Hindlimb muscle (tissue), 1 donor: ENCODE data around the gene KLHDC8A. TPM values are rescaled to one million over a fixed set of nuclear protein-coding genes. Genes with fewer than 3 reads are reported as not detected.
"Not testable (repeated sequence)": the region's sequence is repeated elsewhere in the genome, so short reads cannot be mapped to it uniquely, and the experiment has no call there.

ENCODE experiments used
- DNase-seq: peaks from one replicate; pipeline ENCODE4 v3.0.0-alpha.2; 2013
- polyA plus RNA-seq: library from polyadenylated mRNA; unstranded; fragments of 120-200 nt; gene quantifications from one replicate; pipeline ENCODE4 v1.2.1, GENCODE V29; 2013; ENCODE audit not compliant: insufficient read length

The KLHDC8A gene, protein sequence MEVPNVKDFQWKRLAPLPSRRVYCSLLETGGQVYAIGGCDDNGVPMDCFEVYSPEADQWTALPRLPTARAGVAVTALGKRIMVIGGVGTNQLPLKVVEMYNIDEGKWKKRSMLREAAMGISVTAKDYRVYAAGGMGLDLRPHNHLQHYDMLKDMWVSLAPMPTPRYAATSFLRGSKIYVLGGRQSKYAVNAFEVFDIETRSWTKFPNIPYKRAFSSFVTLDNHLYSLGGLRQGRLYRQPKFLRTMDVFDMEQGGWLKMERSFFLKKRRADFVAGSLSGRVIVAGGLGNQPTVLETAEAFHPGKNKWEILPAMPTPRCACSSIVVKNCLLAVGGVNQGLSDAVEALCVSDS
- 0.59 TPM for polyA plus RNA-seq

DNA sequence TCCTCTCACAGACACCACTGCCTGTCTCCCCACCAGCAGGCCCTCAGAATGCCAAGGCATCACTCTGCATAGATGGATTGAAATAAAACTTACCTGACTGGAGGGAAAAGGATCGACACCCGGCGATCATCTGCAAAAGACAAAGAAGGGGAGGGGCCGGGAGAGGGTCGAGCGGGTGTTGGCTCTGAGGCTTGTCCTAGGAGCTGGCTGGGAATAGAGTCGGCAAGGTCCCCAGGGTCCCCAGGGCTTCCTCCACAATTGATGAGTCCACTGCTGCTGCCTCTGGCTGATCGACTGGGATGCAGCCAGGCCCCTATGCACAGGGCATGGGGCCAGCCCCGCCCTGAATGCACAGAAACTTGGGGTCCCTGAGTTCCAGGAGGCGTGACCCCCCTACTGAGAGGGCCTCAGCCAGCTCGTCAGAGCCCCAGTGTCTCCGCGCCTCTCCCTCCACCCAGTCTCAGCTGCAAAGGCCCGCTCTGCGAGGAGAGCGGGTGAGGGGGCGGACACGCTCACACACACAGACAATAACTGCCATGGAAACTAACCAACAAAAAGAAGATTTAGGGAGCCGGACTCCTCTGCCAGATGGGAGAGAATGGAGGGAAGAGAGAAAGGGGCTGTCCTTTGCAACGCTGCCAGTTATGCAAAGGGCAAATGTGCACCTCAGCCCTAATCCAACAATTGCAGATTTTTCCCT, at the start of gene KLHDC8A:
Gene KLHDC8A, minus strand, starts transcription at position 483 of the 700 bp plus-strand sequence. CDS start 13,318 bp downstream, outside the sequence.
- DNase-seq: peak; percentile 74

DNA sequence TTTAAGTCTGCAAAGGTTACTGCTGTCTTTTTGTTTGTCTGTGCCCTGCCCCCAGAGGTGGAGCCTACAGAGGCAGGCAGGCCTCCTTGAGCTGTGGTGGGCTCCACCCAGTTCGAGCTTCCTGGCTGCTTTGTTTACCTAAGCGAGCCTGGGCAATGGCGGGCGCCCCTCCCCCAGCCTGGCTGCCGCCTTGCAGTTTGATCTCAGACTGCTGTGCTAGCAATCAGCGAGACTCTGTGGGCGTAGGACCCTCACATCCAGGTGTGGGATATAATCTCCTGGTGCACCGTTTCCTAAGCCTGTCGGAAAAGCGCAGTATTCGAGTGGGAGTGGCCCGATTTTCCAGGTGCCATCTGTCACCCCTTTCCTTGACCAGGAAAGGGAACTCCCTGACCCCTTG, 49.5 kb upstream of the KLHDC8A start:
- not testable (repeated sequence) for DNase-seq

DNA sequence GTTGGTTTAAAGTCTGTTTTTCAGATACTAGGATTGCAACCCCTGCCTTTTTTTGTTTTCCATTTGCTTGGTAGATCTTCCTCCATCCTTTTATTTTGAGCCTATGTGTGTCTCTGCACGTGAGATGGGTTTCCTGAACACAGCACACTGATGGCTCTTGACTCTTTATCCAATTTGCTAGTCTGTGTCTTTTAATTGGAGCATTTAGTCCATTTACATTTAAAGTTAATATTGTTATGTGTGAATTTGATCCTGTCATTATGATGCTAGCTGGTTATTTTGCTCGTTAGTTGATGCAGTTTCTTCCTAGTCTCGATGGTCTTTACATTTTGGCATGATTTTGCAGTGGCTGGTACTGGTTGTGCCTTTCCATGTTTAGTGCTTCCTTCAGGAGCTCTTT, 47.8 kb upstream of the KLHDC8A start:
- DNase-seq: not testable (repeated sequence)

DNA sequence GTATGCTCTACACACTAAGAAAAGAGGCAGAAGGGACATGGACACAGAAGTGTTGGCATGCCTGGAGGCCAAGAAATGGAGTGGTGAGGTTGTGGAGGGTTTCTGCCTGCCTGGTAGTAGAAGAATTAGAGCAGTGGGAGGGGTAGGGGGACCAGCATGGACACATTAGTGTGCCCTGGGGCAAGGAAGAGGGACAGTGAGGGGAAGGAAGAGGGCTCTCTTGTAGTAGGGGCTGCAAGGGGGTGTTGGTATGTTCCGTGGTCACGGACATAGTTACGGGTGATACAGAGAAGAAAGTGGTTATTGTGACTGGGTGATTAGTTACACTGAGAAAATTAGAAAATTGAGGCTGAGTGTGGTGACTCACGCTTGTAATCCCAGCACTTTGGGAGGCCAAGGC, 41.9 kb upstream of the KLHDC8A start:
- no peak for DNase-seq

DNA sequence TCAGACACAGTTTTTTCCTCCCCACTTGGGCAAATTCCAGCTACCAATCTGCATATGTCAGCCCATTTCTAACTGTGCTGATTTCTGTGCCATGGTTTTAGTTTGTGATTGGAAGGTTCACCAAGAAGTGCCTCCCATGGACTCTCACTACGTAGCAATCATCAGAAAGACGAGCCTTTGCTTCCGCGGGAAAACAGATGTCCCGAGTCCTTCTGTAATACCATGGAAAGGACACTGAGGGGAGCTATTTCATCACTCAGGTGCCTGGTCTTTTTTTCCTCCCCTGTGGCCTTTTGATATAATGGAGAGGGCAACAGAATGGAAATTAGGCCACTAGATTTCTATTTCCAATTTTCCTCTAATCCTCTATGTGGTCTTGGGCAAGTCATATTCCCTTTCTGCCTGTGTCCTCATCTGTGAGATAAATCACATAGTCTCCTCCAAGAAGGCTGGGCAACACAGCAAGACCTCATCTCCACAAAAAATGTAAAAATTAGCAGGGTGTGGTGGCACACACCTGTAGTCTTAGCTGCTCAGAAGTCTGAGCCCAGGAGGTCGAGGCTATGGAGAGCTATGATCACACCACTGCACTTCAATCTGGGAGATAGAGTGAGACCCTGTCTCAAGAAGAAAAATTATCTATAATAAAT, 40.4 kb upstream of the KLHDC8A start:
- no peak for DNase-seq

DNA sequence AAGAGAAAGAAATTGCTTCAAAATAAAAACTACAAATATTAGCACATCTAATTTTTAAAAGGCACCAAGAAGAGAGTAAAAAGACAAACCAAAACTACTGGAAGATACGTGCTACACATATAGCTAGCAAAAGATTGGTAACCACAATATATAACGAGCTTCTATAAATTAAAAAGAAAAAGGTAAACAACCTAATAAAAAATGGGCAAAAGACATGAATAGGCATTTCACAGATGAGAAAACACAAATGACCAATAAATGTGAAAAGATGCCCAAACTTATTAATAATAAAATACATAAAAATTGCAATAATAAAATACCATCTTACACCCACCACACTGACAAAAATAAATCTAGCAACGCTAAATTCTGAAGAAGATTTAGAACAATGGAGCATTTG, 38.9 kb upstream of the KLHDC8A start:
- DNase-seq: no peak

DNA sequence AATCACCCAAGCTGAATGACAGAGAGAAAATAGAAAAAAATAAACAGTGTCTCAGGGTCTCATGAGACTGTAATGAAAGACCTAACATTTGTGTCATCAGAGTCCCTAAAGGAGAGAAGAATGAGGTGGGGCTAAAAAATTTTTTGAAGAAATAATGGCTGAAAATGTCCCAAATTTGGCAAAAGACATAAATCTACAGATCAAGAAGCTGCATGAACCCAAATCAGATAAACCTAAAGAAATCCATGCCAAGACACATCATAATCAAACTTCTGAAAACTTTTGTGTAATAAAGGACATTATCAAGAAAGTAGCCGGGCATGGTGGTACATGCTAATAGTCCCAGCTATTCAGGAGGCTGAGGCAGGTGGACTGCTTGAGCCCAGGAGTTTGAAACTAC, 35.9 kb upstream of the KLHDC8A start:
- no peak for DNase-seq

DNA sequence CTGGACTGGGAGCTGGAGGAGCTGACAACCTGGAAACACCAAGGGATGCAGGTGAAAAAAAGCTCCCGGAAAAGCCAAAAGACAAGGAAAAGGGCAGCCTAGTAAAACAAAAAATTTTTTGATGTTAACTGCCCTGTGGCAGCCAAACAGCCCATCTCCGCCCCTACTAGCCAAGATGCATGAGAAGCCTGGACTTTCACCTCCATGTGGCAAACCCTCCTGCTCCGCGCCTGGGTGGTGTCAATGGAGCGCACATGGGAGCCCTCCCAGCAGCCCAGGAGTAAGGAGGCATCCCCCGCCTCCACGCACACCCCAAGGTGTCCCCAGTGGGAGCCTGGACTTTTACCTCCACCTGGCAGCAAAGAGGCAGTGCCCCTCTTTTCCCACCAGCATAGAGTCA, 34.7 kb upstream of the KLHDC8A start:
- no peak for DNase-seq

DNA sequence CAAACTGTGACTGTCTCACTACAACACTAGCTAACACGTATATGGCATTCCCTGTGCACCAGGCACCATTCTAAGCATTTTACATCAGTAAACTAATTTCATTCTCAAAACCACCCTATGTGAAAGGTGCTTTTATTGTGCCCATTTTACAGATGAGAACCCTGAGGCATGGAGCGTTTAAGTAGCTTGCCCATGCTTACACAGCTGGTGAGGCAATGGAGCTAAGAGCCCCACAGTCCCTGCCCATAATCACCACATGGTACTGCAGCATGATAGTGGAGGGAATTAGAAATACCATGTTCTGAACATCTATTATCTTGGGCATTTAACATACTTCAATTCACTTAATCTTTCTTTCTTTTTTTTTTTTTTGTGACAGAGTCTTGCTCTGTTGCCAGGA, 31.1 kb upstream of the KLHDC8A start:
- DNase-seq: no peak

DNA sequence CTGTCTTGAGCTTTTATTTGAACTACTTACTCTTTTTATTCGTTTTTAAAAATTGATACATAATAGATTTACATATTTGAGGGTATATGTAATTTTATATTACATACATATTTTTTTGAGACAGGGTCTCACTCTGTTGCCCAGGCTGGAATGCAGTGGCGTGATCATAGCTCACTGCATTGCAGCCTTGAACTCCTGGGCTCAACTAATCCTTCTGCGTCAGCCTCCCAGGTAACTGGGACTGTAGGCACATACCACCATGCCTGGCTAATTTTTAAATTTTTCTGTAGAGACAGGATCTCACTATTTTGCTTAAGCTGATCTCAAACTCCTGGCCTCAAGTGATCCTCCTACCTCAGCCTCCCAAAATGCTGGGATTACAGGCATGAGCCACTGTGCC, 26.3 kb upstream of the KLHDC8A start:
- DNase-seq: not testable (repeated sequence)

DNA sequence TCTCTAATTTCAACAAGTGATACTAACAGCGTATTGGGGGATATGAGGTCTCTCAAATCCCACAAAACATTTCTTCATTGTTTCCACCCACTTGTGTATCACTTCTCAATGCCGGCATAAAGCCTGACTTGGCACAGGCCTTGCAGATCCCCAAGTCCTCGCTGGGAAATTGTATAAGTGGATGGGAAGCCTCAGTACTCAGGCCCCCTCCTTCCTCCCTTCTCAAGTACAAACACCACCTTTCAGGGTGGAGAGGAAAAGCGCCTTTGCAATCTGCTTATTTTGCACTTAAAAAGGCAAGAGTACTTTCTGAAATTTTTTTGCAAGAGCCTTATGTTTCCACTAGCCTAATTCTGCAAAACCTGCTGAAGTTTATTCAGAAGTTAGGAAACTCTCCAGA, 25.8 kb upstream of the KLHDC8A start:
- no peak for DNase-seq

DNA sequence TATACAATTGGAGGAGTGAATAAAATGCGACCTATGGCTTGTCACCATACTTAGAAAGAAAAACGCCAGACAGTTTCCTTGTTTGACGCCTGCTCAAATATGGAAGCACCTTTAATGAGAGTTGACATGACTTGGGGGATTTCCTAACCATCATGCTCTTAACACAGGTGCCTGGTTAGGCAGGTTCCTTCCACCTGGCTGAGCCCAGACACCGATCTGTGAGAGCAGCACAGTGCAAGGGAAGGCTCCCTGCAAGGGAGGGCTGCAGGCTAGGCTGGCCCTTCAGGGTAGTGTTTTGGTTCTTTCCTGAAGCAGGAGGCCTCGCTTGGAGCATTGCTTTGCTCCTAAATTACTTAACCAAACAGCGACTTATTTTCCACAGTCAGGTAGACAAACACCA, 24.6 kb upstream of the KLHDC8A start:
- no peak for DNase-seq

DNA sequence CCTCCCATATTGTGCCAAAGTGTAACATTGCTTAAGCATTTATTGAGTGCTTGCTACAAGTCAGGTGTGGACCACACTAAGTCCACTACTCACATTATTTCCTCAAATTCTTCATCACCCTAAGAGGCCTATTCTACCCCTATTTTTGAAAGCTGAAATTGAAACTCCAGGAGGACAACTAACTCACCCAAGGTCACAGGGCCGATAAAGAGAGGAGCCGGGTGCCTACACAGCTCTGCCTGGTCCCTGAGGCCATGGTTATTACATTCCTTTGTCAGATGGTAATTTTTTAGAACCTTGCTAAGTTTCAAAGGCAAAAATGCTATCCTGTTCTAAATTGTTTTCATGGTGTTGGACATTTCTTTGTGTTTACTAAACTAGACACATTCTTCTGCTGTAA, 24.2 kb upstream of the KLHDC8A start:
- no peak for DNase-seq

DNA sequence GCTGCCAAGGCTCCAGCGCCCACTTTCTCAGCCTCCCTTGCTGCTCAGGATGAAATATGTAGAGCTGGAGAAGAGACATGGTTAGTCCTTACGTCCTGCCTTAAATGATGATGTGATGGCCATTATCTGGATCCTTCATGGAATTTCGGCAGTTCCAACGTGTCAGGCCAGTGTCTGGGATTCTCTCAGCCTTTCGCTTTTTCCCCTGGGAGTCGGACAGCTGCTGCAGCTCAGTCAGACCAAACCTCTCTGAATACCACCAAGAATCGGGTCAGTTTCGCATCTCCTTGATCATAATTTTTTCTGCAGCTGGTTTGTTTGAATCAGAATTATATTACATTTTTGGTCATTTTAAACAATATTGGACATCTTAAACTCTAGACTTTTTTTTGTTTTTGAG, 22.3 kb upstream of the KLHDC8A start:
- DNase-seq: no peak

DNA sequence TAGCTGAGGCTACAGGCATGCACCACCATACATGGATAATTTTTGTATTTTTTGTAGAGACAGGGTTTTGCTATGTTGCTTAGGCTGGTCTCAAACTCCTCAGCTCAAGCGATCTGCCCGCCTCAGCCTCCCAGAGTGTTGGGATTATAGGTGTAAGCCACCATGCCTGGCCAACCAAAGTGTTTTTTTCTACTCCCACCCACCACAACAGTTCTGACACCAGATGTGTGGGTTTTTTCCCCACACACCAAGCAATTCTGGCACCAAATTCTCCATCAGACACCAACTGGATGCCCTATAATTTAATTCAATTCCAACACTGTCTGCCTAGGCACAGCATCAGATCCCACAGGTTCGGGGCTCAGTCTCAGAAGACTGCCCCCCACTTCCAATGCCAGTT, 20.6 kb upstream of the KLHDC8A start:
- no peak for DNase-seq

DNA sequence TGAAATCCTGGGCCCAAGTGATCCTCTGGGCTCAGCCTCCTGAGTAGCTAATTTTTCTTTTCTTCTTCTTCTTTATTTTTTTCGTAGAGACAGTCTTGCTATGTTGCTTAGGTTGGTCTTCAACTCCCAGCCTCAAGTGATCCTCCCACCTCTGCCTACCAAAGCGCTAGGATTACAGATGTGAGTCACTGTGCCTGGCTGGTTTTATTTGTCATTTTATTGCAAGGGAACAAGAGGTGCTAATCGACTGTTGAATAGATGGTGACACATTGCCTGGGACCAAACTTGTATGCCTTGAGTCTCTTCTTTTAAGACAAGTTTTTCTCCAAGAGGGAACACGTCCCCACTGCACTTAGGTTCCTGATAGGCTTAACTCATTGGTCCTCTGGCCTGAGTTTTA, 20.0 kb upstream of the KLHDC8A start:
- no peak for DNase-seq

DNA sequence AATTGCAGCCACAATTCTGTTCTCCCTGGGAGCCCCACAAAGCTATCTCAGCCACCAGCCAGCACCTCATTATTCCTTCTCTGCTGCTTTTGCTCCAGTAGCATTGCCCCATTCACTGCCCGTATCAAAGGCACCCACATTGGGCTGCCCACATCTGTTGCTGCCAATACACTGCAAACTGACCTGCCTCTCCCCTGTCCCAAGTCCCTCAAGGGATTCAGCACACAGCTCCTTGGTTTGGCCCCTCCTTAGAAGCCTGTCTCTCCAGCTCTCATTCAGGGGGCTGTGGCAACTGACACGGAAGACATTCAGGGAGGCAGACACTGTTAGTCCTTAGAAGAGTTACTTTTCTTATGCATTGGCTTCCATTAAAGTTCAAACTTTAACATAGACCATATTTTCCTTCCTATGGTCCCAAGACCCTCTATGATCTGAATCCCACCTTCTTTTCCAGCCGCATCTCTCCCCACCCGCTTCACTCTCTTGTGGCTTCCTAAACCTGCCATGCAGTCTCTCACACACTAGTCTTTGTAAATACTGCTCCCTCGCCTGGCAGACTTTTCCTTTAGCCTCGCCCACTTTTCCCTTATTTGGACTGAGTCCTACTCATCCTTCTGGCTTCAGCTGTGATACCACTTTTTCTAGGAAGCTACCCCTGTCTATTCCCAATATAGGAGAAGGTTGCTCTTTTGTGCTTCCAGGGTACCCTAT, 19.3 kb upstream of the KLHDC8A start:
- no peak for DNase-seq

DNA sequence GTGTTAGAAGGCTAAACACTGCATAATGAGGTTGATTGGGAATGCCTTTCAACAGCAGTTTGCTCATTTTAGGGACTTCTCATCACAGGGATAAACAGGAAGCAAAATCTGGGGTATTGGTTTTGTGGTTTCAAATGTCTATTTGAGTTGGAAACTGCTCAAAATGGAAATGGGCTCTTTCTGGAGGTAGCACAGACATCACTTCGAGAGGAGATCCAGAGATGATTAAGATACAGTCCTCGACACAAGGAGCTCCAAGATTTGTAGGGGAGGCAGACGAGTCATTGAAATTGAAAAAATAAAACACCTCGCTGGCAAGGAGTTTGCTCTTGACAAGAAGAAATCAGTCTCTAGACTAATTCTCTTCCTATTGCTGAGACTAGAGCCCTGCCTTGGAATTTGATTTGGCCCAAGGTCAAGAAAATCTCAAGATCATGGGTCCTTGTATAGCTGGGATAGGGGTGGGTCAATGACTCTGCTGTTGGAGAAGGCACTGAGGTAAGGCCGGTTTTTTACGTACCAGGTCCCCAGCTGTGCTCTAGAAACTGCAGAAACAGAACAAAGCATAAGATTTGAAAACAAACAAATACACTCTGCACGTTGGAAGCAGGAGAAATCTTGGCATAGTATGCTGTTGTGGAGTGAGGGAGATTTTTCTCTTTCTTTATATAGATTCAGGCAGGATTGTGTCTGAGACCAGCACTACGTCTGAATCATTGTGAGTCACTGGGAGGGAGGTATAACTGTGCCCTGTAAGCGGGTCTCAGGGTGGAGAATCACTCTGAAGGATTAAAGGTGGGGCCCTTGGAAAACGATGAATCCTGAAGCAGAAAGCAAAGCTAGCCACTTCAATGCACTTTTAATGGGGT, 17.7 kb upstream of the KLHDC8A start:
- no peak for DNase-seq

DNA sequence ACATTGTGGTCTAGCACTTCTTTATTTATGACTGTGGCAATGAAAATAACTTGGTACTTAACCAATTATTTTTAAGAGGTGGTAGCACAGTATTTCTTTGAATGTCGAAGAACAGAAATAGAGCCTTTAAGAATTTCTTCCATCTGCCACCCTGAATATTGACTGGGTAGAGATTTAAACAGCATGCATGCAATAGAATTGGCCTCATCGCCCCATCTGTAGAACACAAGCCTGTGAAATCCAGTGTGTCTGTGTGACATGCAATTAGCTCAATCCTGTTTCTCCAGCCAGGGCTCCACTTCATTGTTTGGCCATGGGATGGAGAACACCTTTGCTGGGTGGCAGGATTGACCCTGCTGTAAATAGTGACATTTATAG, 17.1 kb upstream of the KLHDC8A start:
- DNase-seq: no peak

DNA sequence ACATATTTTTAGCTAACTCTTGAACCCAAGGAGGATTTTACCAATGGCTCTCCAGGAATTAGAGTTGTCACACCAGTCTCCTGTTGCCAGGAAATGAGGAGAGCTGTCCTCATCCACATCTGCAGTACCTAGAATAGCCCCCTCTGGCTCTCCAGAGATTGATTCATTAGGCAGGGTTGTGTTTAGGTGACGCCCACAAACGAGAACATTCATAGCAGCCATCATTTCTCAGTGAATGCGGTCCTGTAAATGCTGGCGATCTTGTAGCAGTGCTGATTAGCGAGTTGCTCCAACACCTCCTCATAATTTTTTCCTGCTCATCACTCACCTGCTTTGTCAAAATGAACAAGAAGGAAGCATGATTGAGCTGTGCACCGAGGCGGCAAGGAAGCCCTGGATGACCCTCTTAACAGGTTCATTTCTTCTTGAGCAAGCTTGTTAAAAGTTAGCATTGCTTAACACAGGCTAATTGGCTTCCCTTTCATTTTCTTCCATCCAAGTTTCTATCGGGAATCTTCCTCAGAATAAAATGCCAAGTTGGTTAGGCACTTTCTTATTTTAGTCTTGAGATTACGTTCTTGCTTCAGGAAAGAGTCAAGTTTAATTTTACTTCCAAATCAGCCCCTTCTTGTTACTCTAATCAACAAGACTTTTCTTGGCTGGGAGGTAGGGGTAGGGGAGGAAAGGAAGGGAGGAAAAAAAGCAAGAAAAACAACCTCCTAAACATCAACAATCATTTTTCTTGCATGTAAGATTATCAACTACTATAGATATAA, 16.5 kb upstream of the KLHDC8A start:
- no peak for DNase-seq
